Lower leg skin (tissue), 4 donors: Measurements from ENCODE around the gene S100A14. TPM values are rescaled to one million over a fixed set of nuclear protein-coding genes. Genes with fewer than 3 reads are reported as not detected.

Experiments used
- DNase-seq, 2 donors: peaks; one replicate each; pipeline ENCODE4 v3.0.0-alpha.2; 2019; ENCODE audit warnings: low spot score in 2 of 2
- H3K4me3 ChIP-seq: fragments of 200-600 bp; sonication (generic); 2 replicates; pipeline ENCODE4 v1.5.1; 2017; ENCODE audit warnings: mild to moderate bottlenecking, low read depth; ENCODE audit not compliant: poor library complexity, severe bottlenecking
- POLR2A ChIP-seq, 2 donors: fragments of 450-650 bp; IDR thresholded peaks; one replicate each; pipeline ENCODE4 v1.6.1; 2016 to 2017; ENCODE audit warnings: antibody characterized with exemption in 2 of 2, mild to moderate bottlenecking in 1 of 2, moderate library complexity in 1 of 2
- WGBS, 2 donors: methylation state at CpG; one replicate each; pipeline ENCODE4 v1.1.5; 2018; 5-methylcytosine and 5-hydroxymethylcytosine counted together
- intact Hi-C: fragments of 100-400 bp; cut with DNase I; formaldehyde crosslinking; loops from one replicate; pipeline ENCODE4 v1.15.0; 2023; ENCODE audit warnings: low total_unique reads
- total RNA-seq, 4 donors: library from RNA; depleted of rRNA; stranded (reverse); fragments of >200 nt; gene quantifications; one replicate each; pipeline ENCODE4 v1.1.0, GENCODE V29; 2016
- TF ChIP-seq, protein P1 (sequence below), 3 donors: fragments of 450-650 bp; IDR thresholded peaks; one replicate each; pipeline ENCODE4 v1.5.1; 2016; ENCODE audit warnings: antibody characterized with exemption in 3 of 3, mild to moderate bottlenecking in 3 of 3, moderate library complexity in 2 of 3

S100A14 gene
- total RNA-seq, 4 donors from 2014 or later: 416 to 668 (median 495) TPM

DNA sequence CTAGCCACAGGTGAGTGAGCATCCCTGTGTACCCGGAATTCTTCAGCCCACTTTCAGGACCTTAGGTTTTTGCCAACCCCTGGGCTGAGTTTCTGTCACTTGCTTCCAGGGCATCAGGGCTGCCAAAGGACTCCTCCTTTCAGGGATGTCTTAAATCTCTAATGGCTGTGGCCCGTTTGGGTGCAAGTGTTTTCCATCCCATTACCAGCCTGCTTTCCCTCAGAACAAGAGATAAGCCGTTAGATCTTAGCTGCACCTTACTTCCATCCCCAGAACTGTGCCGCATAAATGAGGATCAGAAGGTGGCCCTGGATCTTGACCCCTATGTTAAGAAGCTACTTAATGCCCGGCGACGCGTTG lies 43.0 kb upstream of the S100A14 start:
- DNase-seq: no peak
- WGBS, 2 donors: 34 to 36% methylated on average over 8 of the region's 8 CpGs
- TF ChIP-seq, protein P1, sequence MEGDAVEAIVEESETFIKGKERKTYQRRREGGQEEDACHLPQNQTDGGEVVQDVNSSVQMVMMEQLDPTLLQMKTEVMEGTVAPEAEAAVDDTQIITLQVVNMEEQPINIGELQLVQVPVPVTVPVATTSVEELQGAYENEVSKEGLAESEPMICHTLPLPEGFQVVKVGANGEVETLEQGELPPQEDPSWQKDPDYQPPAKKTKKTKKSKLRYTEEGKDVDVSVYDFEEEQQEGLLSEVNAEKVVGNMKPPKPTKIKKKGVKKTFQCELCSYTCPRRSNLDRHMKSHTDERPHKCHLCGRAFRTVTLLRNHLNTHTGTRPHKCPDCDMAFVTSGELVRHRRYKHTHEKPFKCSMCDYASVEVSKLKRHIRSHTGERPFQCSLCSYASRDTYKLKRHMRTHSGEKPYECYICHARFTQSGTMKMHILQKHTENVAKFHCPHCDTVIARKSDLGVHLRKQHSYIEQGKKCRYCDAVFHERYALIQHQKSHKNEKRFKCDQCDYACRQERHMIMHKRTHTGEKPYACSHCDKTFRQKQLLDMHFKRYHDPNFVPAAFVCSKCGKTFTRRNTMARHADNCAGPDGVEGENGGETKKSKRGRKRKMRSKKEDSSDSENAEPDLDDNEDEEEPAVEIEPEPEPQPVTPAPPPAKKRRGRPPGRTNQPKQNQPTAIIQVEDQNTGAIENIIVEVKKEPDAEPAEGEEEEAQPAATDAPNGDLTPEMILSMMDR (IDR thresholded peaks at IDR 0.05): no peak
- no peak for TF ChIP-seq POLR2A (IDR thresholded peaks at IDR 0.05)
- intact Hi-C loops: no loop called here
- peak overlapping the region; percentile 55 for H3K4me3 ChIP-seq

DNA sequence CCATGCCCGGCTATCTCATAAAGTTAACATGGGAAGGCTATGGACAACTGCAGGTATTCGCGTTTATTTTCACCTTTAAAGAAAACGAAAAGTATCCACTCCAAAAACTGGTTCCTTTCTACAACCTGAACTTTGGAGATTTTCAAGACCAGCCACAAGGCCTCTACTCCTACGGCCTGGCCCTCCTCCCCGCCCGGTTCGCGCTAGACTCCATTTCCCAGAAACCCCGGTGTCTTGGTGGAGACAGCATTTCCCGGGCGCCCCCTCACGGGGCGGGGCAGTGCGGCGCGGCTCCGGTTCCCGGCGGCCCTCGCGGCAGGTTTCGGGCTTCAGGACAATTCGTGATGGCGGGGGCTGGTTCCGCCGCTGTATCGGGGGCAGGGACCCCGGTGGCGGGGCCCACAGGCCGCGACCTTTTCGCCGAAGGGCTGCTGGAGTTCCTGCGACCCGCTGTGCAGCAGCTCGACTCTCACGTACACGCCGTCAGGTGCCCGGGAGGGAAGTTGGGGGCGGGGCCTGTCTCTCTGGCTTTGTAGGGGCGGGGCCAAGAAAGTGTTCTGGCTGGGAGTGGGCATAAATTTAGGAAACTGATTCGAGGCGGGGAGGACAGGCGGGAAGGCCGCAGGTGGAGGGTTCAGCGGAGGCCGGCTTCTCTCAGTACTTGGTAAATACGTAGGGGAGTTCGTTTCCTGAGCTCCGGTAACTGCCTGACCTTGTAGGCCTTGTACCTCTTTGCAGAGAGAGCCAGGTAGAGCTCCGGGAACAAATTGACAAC lies 42.5 kb upstream of the S100A14 start, which contains the start of gene SNAPIN:
Gene SNAPIN (plus strand): TSS at position 304 of the 775 bp plus-strand sequence. CDS start 41 bp downstream, at position 345.
- intact Hi-C loops: no loop called here
- WGBS, 2 donors: 2% methylated on average over 47 of the region's 53 CpGs
- peak within 1 kb of the TSS; percentile 55 for H3K4me3 ChIP-seq
- DNase-seq: peak; percentile 91 to 98
- peak in 1 of 2 donors; percentile 44 for TF ChIP-seq POLR2A (IDR thresholded peaks at IDR 0.05)
- TF ChIP-seq, protein P1 (IDR thresholded peaks at IDR 0.05): no peak

DNA sequence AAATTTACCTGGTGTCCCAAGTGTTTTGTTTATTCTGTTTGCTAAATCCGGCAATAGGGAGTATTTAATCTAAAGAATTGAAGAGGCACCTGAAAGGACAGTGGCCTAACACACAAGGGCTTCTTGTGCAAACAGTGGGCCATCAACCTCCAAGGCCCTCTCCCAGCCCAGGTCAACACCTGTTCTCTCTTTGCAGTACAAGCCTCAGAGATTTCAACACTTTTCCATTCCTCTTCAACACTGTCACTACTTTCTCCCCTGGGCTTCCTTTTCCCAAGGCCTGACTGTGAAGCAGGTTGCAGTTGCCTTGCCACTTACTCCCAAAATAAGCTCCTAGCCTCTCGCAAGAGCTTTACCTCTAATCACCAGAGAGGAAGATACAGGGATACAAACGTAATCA lies 39.2 kb upstream of the S100A14 start:
- TF ChIP-seq POLR2A (IDR thresholded peaks at IDR 0.05): no peak
- TF ChIP-seq, protein P1 (IDR thresholded peaks at IDR 0.05): no peak

DNA sequence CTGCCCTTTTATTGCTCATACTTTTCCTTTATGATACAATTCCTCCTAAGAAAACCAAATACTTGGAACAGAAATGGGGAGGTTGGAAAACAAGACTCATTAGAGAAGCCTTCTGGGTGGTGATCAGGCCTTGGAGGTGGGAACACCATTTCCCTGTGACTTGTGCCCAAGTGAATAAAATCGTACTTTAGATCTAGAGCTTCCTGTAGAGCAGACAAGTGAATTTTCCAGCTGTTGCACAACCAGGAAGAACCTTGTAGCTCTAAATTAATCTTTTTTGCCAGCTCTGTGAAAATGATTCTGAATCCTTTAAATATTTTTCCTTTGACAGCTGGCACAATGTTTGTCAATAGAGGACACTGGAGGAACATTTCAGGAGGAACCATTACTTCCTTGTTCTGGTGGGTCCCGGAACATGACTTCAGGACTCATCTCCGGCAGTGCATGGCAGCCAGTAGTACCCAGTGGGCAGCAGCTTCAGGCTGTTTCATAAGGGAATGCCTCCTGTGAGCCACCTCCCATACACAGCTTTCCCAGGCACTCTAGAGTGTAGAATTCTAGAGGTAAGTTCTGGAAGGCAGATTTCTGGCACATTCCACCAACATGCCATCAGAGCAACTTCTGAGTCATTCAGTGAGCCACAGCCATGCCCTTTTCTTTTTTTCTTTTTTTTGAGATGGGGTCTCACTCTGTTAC lies 36.8 kb upstream of the S100A14 start:
- TF ChIP-seq POLR2A (IDR thresholded peaks at IDR 0.05): no peak
- TF ChIP-seq, protein P1 (IDR thresholded peaks at IDR 0.05): no peak
- 51 to 57% methylated on average over 3 of the region's 3 CpGs for WGBS, 2 donors
- H3K4me3 ChIP-seq: no peak overlapping the region
- intact Hi-C loops: no loop called here
- DNase-seq: no peak

More for the DNA sequence above, 39.2 kb upstream of the S100A14 start:
- WGBS, 2 donors: 87% methylated on average over 3 of the region's 3 CpGs
- H3K4me3 ChIP-seq: no peak overlapping the region
- intact Hi-C loops: no loop called here
- DNase-seq: no peak

DNA sequence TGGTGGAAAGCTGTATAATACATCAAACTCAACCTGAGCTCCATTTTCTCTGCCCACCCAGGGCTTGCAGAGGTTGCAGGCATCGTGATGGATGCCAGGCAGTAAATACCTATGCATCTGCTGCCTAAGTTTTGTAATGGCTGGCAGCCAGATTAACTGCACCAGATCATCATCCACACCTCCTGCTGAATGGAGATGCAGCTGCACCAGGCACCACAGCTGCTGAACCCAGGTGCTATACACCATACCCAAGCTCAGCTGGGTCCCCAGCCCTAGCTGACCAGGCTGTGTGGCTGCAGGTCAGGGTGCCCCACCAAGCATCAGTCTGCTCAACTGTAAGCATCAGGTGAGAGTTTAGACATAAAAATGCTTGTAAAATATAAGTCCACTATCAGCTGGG lies 35.6 kb upstream of the S100A14 start:
- intact Hi-C loops: no loop called here
- WGBS, 2 donors: 53 to 56% methylated on average over 1 of the region's 1 CpG
- H3K4me3 ChIP-seq: no peak overlapping the region
- DNase-seq: no peak
- no peak for TF ChIP-seq POLR2A (IDR thresholded peaks at IDR 0.05)
- TF ChIP-seq, protein P1 (IDR thresholded peaks at IDR 0.05): no peak
